Erythroblast (primary cell): Measurements from ENCODE around the gene AR.

Source experiments
- DNase-seq, 2 experiments: peaks; one replicate each; lab custom pipeline; 2025; lab: John Stamatoyannopoulos, UW
- GATA1 ChIP-seq: IDR thresholded peaks from 2 replicates; pipeline ENCODE4 v1.6.1; 2011; ENCODE audit warnings: low read depth, mild to moderate bottlenecking, control low read depth, low read length, moderate library complexity
- POLR2A ChIP-seq: IDR thresholded peaks from 2 replicates; pipeline ENCODE4 v1.6.1; 2011; ENCODE audit warnings: mild to moderate bottlenecking, low read length

The AR gene

DNA sequence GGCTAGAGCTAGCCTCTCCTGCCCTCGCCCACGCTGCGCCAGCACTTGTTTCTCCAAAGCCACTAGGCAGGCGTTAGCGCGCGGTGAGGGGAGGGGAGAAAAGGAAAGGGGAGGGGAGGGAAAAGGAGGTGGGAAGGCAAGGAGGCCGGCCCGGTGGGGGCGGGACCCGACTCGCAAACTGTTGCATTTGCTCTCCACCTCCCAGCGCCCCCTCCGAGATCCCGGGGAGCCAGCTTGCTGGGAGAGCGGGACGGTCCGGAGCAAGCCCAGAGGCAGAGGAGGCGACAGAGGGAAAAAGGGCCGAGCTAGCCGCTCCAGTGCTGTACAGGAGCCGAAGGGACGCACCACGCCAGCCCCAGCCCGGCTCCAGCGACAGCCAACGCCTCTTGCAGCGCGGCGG, at the start of gene AR:
AR (plus strand) TSS at position 204 of the 400 bp plus-strand sequence. CDS start 1,126 bp downstream, outside the sequence.
- TF ChIP-seq GATA1 (no peak), POLR2A (no peak)
- DNase-seq = no peak

DNA sequence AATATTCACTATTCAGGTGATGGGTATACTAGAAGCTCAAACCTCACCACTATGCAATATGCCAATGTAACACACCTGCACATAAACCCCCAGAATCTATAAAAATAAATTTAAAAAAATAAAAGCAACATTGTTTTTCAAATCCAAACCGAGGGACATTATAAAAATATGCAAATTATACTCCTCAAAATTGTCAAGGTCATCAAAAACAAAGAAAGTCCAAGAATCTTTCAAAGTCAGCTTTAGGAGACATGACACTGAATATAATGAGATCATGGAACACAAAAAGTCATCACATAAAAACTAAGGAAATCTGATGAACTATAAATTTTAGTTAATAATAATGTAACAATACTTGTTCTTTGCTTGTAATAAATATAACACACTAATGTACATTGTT, 43.2 kb upstream of the AR start:
- DNase-seq = no peak
- TF ChIP-seq GATA1 = no peak
- no peak for TF ChIP-seq POLR2A

DNA sequence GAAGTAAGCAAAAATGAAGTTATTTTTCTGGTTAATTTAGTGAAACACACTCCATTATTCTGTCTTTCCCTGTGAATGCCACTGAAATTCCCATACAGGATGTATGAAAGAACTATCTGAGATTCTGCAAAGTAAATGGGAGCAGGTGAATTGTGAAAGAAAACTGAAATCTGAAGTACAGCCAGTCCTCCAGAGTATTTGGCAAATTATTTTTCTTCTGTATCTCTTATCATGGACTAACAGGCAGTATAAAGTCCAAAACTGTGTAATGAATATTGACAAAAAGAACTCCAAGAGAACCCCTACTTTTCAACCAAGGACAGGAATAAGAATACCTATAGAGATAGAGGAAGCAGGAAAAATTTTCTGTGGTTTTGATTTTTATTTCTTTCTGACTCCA, 40.8 kb upstream of the AR start:
- no peak for DNase-seq
- no peak for TF ChIP-seq POLR2A
- no peak for TF ChIP-seq GATA1

- no peak for DNase-seq
- TF ChIP-seq GATA1 = no peak
- no peak for TF ChIP-seq POLR2A
Observed at GRCh38 chrX:67503453-67503852, 40.4 kb upstream of the AR start.

- no peak for DNase-seq
Observed at GRCh38 chrX:67520671-67521070, 23.1 kb upstream of the AR start.

GRCh38 chrX:67523002-67523681, 20.7 kb upstream of the AR start:
- no peak for DNase-seq
- no peak for TF ChIP-seq POLR2A

More at GRCh38 chrX:67520671-67521070, 23.1 kb upstream of the AR start:
- TF ChIP-seq GATA1 (no peak), POLR2A (no peak)

DNA sequence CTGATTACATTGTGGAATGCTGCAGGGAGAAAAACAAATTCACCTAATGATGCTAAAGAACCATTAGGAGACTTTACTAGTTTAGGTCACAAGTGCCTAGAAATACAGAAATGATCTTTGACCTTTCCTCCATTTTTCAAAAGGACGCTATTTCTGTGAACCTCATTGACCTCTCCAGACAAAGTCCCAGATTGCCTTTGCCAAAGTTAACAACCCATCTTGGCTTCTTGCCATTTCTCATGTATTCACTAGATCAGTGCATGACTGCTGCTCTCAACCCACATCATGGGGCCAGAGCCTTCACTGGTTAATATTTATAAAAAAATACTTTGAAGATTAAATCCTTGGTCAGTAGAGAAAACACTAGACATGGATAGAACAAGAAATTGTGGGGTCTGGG, 19.9 kb upstream of the AR start:
- TF ChIP-seq POLR2A (no peak), GATA1 (no peak)
- no peak for DNase-seq

- no peak for DNase-seq
- no peak for TF ChIP-seq GATA1
- TF ChIP-seq POLR2A = no peak
Observed at GRCh38 chrX:67524428-67524827, 19.4 kb upstream of the AR start.

DNA sequence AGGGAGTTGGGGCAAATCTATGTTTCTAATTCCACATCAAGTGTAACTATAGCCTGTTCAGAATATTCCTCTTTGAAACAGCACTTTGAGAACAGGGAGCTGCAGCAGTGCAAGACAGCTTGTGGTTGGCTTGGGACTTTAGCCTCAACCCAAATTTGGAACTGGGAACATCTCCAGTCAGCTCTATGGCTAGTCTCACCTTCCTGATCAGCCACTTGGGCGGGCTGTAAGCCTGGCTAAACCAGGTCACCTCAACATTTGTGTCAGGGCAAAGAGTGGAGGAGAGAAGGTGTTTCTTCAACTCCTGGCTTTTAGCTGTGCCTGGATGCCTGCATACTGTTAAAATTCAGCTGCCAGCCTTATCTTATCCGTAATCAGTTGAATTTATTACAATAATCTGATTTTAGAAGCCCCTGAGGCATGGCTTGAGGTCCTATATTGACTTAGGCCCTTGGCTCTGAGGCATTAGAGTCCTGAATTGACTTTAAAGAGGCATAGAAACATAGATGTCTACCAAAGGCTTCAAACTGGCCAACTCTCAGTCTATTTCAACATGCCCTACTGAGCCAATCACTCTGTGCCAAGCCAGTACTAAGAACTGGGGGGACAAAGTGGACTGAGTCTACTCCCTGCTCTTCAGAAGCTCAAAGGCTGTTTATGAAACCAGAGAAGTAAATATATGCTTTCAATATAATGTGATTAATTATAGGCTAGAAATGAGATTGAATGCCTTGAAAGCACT, 18.7 kb upstream of the AR start:
- no peak for DNase-seq
- TF ChIP-seq POLR2A = no peak
- TF ChIP-seq GATA1 = no peak

DNA sequence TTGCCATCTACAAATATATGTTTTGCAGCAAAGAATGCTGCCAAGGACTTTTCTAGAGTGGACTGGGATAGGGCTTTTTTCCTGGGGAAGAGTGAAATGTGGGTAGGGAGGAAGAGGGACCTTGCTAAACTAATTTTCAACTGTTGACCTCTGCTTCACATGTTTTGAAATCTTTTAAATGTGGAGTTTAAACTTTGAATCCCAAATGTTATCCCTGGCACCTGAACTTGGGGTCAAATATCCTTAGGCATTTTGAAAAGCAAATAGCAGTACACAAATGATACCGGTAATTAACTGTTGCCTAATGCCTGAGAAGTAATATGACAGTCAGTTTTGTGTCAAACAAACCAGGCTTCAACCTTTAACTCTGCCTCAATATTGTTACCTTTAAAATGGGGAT, 7.3 kb upstream of the AR start:
- no peak for DNase-seq
- TF ChIP-seq GATA1 (no peak), POLR2A (no peak)

- TF ChIP-seq POLR2A (no peak), GATA1 (no peak)
- no peak for DNase-seq
Observed at GRCh38 chrX:67538383-67538782, 5.4 kb upstream of the AR start.

DNA sequence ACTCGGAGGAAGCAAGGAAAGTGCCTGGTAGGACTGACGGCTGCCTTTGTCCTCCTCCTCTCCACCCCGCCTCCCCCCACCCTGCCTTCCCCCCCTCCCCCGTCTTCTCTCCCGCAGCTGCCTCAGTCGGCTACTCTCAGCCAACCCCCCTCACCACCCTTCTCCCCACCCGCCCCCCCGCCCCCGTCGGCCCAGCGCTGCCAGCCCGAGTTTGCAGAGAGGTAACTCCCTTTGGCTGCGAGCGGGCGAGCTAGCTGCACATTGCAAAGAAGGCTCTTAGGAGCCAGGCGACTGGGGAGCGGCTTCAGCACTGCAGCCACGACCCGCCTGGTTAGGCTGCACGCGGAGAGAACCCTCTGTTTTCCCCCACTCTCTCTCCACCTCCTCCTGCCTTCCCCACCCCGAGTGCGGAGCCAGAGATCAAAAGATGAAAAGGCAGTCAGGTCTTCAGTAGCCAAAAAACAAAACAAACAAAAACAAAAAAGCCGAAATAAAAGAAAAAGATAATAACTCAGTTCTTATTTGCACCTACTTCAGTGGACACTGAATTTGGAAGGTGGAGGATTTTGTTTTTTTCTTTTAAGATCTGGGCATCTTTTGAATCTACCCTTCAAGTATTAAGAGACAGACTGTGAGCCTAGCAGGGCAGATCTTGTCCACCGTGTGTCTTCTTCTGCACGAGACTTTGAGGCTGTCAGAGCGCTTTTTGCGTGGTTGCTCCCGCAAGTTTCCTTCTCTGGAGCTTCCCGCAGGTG, 637 bp downstream of the AR start:
- DNase-seq = no peak
- TF ChIP-seq GATA1 = no peak
- TF ChIP-seq POLR2A = no peak

- no peak for TF ChIP-seq GATA1
- no peak for TF ChIP-seq POLR2A
- peak in 1 of 2 experiments; percentile 0 for DNase-seq
Observed at GRCh38 chrX:67545036-67545821, 1.4 kb downstream of the AR start.

GRCh38 chrX:67545893-67546495, 2.2 kb downstream of the AR start:
- DNase-seq = no peak
- TF ChIP-seq POLR2A = no peak
- no peak for TF ChIP-seq GATA1
